IMR-90 (cell line): ENCODE data around the gene TNNC2. TPM values are rescaled to one million over a fixed set of nuclear protein-coding genes. Genes with fewer than 3 reads are reported as not detected.

Source experiments
- ATAC-seq: fragments of 200-7000 bp; cut with Tn5 transposase; 2 replicates; pipeline ENCODE4 v1.9.1; 2020; ENCODE audit warnings: low read depth, mild to moderate bottlenecking, moderate library complexity
- BruUV-seq: library from RNA; stranded (reverse); fragments of 400-500 nt; replicated peaks from 2 replicates; lab custom pipeline; 2021; lab: Mats Ljungman, UMichigan
- CTCF ChIA-PET: fragments of 300-600 bp; formaldehyde crosslinking; extraction: SDS; loops from one replicate; lab custom pipeline; 2021; ENCODE audit warnings: antibody characterized with exemption; lab: Yijun Ruan, JAX
- POLR2A ChIA-PET: fragments of 300-600 bp; sonication (Branson Sonifier 250); formaldehyde crosslinking; loops from one replicate; lab custom pipeline; 2022; ENCODE audit warnings: antibody characterized with exemption; ENCODE audit not compliant: unreplicated experiment; lab: Charles Lee
- DNase-seq: peaks from one replicate; pipeline ENCODE4 v3.0.0; 2013
- H2AFZ ChIP-seq: replicated peaks from 2 replicates; pipeline ENCODE3; 2013; ENCODE audit warnings: low read length, mild to moderate bottlenecking; ENCODE audit not compliant: poor library complexity
- H2AK5ac ChIP-seq: 2 replicates; pipeline ENCODE4 v1.6.1; 2013; ENCODE audit warnings: low read depth, low read length, inconsistent platforms
- H2AK9ac ChIP-seq: replicated peaks from 2 replicates; pipeline ENCODE3; 2013; ENCODE audit warnings: mild to moderate bottlenecking, low read depth, low read length, moderate library complexity; ENCODE audit not compliant: poor library complexity
- H2BK120ac ChIP-seq: 2 replicates; pipeline ENCODE4 v1.6.1; 2013; ENCODE audit warnings: low read depth, low read length, inconsistent platforms
- H2BK15ac ChIP-seq: 3 replicates; pipeline ENCODE4 v1.6.1; 2013; ENCODE audit warnings: low read depth, low read length, inconsistent platforms
- H2BK20ac ChIP-seq: 2 replicates; pipeline ENCODE4 v1.6.1; 2013; ENCODE audit warnings: low read depth, mild to moderate bottlenecking, inconsistent platforms, low read length, moderate library complexity
- H2BK5ac ChIP-seq: 2 replicates; pipeline ENCODE4 v1.6.1; 2013; ENCODE audit warnings: mild to moderate bottlenecking, low read depth, low read length, inconsistent platforms; ENCODE audit not compliant: poor library complexity, severe bottlenecking
- H3K14ac ChIP-seq: replicated peaks from 2 replicates; pipeline ENCODE4 v1.6.1; 2013; ENCODE audit warnings: low read depth, low read length, inconsistent platforms
- H3K18ac ChIP-seq: 2 replicates; pipeline ENCODE4 v1.6.1; 2013; ENCODE audit warnings: low read depth, low read length, control low read depth
- H3K23ac ChIP-seq: 2 replicates; pipeline ENCODE4 v1.6.1; 2013; ENCODE audit warnings: low read depth, low read length, inconsistent platforms
- H3K27ac ChIP-seq: 2 replicates; pipeline ENCODE4 v1.5.1; 2013; ENCODE audit warnings: mild to moderate bottlenecking, control low read depth, low read length; ENCODE audit not compliant: insufficient read depth
- H3K27me3 ChIP-seq: 2 replicates; pipeline ENCODE4 v1.6.1; 2013; ENCODE audit warnings: low read length; ENCODE audit not compliant: control insufficient read depth, insufficient read depth
- H3K36me3 ChIP-seq: 2 replicates; pipeline ENCODE4 v1.6.1; 2013; ENCODE audit warnings: low read length, mixed read lengths; ENCODE audit not compliant: control insufficient read depth, insufficient read depth
- H3K4ac ChIP-seq: 2 replicates; pipeline ENCODE4 v1.6.1; 2013; ENCODE audit warnings: low read depth, low read length, inconsistent platforms
- H3K4me1 ChIP-seq: 2 replicates; pipeline ENCODE4 v1.6.1; 2013; ENCODE audit warnings: low read length, mixed read lengths; ENCODE audit not compliant: control insufficient read depth, insufficient read depth
- H3K4me2 ChIP-seq: 2 replicates; pipeline ENCODE4 v1.6.1; 2013; ENCODE audit warnings: low read depth, mild to moderate bottlenecking, control low read depth, low read length, moderate library complexity
- H3K4me3 ChIP-seq: 2 replicates; pipeline ENCODE4 v1.5.1; 2013; ENCODE audit warnings: low read depth, mild to moderate bottlenecking, control low read depth, low read length, moderate library complexity; ENCODE audit not compliant: insufficient read depth
- H3K56ac ChIP-seq: 2 replicates; pipeline ENCODE4 v1.6.1; 2013; ENCODE audit warnings: low read length, inconsistent platforms; ENCODE audit not compliant: insufficient read depth; ENCODE audit errors: extremely low read depth
- H3K79me1 ChIP-seq, 2 experiments: 2 replicates each; pipeline ENCODE4 v1.6.1; 2013; ENCODE audit warnings: low read length in 2 of 2, inconsistent platforms in 1 of 2, low read depth in 1 of 2
- H3K9ac ChIP-seq: 2 replicates; pipeline ENCODE4 v1.6.1; 2013; ENCODE audit warnings: low read depth, low read length, control low read depth
- H3K9me1 ChIP-seq: 2 replicates; pipeline ENCODE4 v1.6.1; 2013; ENCODE audit warnings: low read length, inconsistent platforms; ENCODE audit not compliant: insufficient read depth
- H3K9me3 ChIP-seq: 2 replicates; pipeline ENCODE4 v1.6.1; 2013; ENCODE audit warnings: low read length; ENCODE audit not compliant: control insufficient read depth, insufficient read depth
- H4K20me1 ChIP-seq: 2 replicates; pipeline ENCODE4 v1.6.1; 2013; ENCODE audit warnings: low read length, inconsistent platforms; ENCODE audit not compliant: insufficient read depth
- H4K5ac ChIP-seq: 2 replicates; pipeline ENCODE4 v1.6.1; 2013; ENCODE audit warnings: mild to moderate bottlenecking, low read depth, low read length, control low read depth
- H4K8ac ChIP-seq, 2 experiments: 2 replicates each; pipeline ENCODE4 v1.6.1; 2013; ENCODE audit warnings: low read depth in 2 of 2, low read length in 2 of 2, control low read depth in 1 of 2, inconsistent platforms in 1 of 2
- H4K91ac ChIP-seq: 2 replicates; pipeline ENCODE4 v1.6.1; 2013; ENCODE audit warnings: low read depth, low read length, inconsistent platforms; ENCODE audit not compliant: insufficient read depth
- BHLHE40 ChIP-seq: fragments of 150-350 bp; IDR thresholded peaks from 2 replicates; pipeline ENCODE4 v1.6.1; 2016; ENCODE audit warnings: mild to moderate bottlenecking, low read depth, low read length
- FOS ChIP-seq: fragments of 150-350 bp; IDR thresholded peaks from 2 replicates; pipeline ENCODE4 v1.6.1; 2016; ENCODE audit warnings: low read depth, low read length
- RCOR1 ChIP-seq: IDR thresholded peaks from 2 replicates; pipeline ENCODE4 v1.6.1; 2012; ENCODE audit warnings: mild to moderate bottlenecking, low read length, improper control_type of control experiment; ENCODE audit not compliant: insufficient replicate concordance
- WGBS, 2 experiments: methylation state at CpG; one replicate each; pipeline versions ENCODE4 v1.1.5 to v1.1.7; 2013; ENCODE audit warnings: missing lambda C conversion rate in 2 of 2; ENCODE audit not compliant: insufficient read length in 1 of 2; ENCODE audit errors: extremely low coverage in 2 of 2; 5-methylcytosine and 5-hydroxymethylcytosine counted together
- dilution Hi-C: fragments of 300-500 bp; cut with HindIII; formaldehyde crosslinking; loops from one replicate; pipeline ENCODE4 v1.14.3; 2018; ENCODE audit warnings: low sequenced_read_pairs; ENCODE audit not compliant: unreplicated experiment
- in situ Hi-C: fragments of 300-500 bp; cut with MboI; formaldehyde crosslinking; loops from 3 replicates; pipeline ENCODE4 v1.14.3; 2019; ENCODE audit warnings: low sequenced_read_pairs, inconsistent platforms, mixed read lengths
- intact Hi-C: fragments of 100-400 bp; cut with micrococcal nuclease; formaldehyde crosslinking; loops from 2 replicates; pipeline ENCODE4 v1.10.0; 2022
- polyA plus RNA-seq, 3 experiments: library from polyadenylated mRNA; depleted of rRNA; stranded (reverse); fragments of >200 nt; gene quantifications; 2 replicates each; pipeline ENCODE4 v1.2.3, GENCODE V29; 2012; ENCODE audit warnings: low replicate concordance in 1 of 3
- total RNA-seq: library from RNA; depleted of rRNA; stranded (reverse); fragments of >200 nt; gene quantifications from 2 replicates; pipeline ENCODE4 v1.2.3, GENCODE V29; 2012

The TNNC2 gene
- total and polyA plus RNA-seq, 2 of the 4 experiments (the other 2 are of a cell fraction), result 0.46 TPM; not detected in 1

DNA sequence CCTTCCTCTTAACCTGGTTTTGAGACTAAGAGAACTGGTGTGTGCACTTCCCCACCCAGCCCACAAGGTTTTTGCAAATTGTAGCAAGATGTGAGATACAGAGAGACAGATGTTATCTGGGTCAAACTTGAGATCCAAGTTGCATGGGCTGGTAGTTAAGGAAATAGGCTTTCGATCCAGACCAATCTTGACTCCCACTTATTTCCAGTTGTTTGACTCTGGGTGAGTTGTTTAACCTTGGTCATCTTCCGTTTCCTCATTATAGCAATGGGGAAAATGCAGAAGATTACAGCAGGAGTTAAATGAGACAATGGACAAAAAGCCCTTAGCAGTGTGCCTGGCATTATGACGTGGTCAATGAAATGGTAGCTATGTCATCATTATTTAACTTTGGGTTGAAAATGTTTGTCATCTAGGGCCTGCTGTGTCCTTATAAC, 8.2 kb upstream of the TNNC2 start:
- Histone ChIP-seq H3K27me3 (no peaks in the 10 kb centered on the region), H4K20me1 (no peaks in the 10 kb centered on the region), H3K4me3 (no peak overlapping the region), H3K4ac (no peak overlapping the region), H3K18ac (no peak overlapping the region), H3K4me2 (peak overlapping the region; percentile 98), H2BK20ac (no peak overlapping the region), H4K5ac (no peak overlapping the region), H2BK5ac (no peak overlapping the region), H3K4me1 (peaks cover 18% of the 10 kb centered on the region), H2BK15ac (no peak overlapping the region), H3K23ac (peak overlapping the region; percentile 68; the same call in 1 of the 2 replicates), H2BK120ac (no peak overlapping the region), H3K56ac (no peak overlapping the region), H3K79me1 (peaks cover 15 to 27% of the 10 kb centered on the region in 2 experiments), H3K9ac (peak overlapping the region; percentile 37; the same call in 1 of the 2 replicates), H3K27ac (no peak overlapping the region), H3K9me1 (peaks cover 17% of the 10 kb centered on the region), H2AK9ac (peak overlapping the region; percentile 23), H4K8ac (peak overlapping the region in 1 of 2 experiments; percentile 8; a peak in 1 of 4 replicates), H3K36me3 (peaks cover 14% of the 10 kb centered on the region), H3K9me3 (no peaks in the 10 kb centered on the region), H3K14ac (peak overlapping the region; percentile 1; the same call in 1 of the 2 replicates), H2AFZ (no peak overlapping the region), H2AK5ac (no peak overlapping the region), H4K91ac (no peak overlapping the region)
- dilution Hi-C loops, result no loop called here
- no CpG with 5 or more reads among the region's 3 CpGs for WGBS, 2 experiments
- intact Hi-C loops, result loop anchor here (10.0 kb wide), 1 partner anchor 99 kb away; the partner anchor contains the start of gene PCIF1
- ATAC-seq (no peak), DNase-seq (no peak)
- no TSS peak for BruUV-seq
- no peak for TF ChIP-seq BHLHE40
- no peak for TF ChIP-seq RCOR1
- no peak for TF ChIP-seq FOS
- POLR2A ChIA-PET, result no interaction called here
- CTCF ChIA-PET, result interaction anchor here (1.7 kb wide), 1 partner anchor 135 kb away, joined by 3 read pairs; no protein-coding TSS in a partner anchor
- in situ Hi-C loops, result no loop called here
